Activated effector memory CD4-positive, alpha-beta T cell treated with Interleukin-2 at 50 U/mL for 16 hours (primary cell): ENCODE measurements around the gene PHYKPL.
"Not testable (repeated sequence)": the region's sequence is repeated elsewhere in the genome, so short reads cannot be mapped to it uniquely, and the experiment has no call there.

ENCODE experiments used
- DNase-seq: peaks from one replicate; pipeline ENCODE4 v3.0.0-alpha.2; 2020

PHYKPL gene

GRCh38 chr5:178205749-178206047, 26.9 kb downstream of the PHYKPL start:
- no peak for DNase-seq

- peak; percentile 67 for DNase-seq
These were observed 27.5 kb downstream of the PHYKPL start for GRCh38 chr5:178204935-178205748.

- peak; percentile 92 for DNase-seq
These were observed 28.2 kb downstream of the PHYKPL start, which contains the start of gene HNRNPAB for GRCh38 chr5:178204182-178204934. Gene HNRNPAB, plus strand, starts transcription at chr5:178204533. Its CDS starts 305 bp downstream, at chr5:178204838.

DNA sequence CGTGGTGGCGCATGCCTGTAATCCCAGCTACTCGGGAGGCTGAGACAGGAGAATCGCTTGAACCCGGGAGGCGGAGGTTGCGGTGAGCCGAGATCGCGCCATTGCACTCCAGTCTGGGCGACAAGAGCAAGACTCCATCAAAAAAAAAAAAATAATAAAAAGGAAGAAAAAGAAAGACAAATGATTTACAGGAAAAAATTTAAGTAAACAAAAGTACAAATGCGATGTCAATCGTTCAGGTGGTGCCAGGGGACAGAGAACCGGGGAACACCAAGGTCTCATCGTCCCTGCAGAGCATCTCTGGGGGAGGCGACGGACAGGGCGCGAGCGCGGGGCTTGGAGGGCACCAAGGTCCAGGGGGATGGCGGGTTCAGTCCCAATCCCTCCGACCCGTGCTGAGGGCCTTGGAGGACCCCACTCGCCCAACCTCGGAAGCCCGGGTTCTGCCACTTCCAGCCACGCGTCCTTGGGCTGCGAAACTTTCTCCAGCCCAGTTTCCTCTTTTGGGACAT, 28.9 kb downstream of the PHYKPL start:
- DNase-seq = no peak

GRCh38 chr5:178202541-178202940, 30.1 kb downstream of the PHYKPL start:
- no peak for DNase-seq

GRCh38 chr5:178201927-178202235, 30.7 kb downstream of the PHYKPL start:
- DNase-seq = no peak

DNA sequence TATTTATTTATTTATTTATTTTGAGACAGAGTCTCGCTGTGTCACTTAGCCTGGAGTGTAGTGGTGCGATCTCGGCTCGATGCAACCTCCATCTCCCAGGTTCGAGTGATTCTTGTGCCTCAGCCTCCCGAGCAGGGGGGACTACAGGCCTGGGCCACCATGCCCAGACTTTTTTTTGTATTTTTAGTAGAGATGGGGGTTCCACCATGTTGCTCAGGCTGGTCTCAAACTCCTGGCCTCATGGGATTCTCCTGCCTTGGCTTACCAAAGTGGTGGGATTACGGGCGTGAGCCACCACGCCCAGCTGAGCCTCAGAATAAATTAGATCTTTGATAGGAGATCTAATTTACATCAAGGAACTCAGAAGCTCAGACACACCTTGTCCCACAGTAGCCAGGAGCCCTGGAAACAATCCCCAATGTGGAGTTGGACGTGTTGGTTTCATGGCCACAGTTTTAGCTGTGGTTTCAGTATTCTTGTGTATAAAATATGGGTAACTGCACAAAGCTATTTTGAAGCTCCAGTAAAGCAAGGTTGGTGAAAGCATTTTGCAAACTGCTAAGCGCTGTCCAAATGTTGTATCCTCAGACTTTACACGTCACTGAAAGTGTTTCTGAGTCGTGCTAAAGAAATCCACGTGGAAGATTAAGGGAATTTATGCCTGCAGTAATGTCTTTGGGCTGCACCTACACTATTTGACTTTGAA, 31.2 kb downstream of the PHYKPL start:
- no peak for DNase-seq

- no peak for DNase-seq
These were observed 32.8 kb downstream of the PHYKPL start for GRCh38 chr5:178199581-178200434.

- DNase-seq = no peak
These were observed 33.9 kb downstream of the PHYKPL start for GRCh38 chr5:178198706-178199105.

GRCh38 chr5:178198151-178198550, 34.5 kb downstream of the PHYKPL start:
- DNase-seq = not testable (repeated sequence)

- DNase-seq = no peak
These were observed 35.6 kb downstream of the PHYKPL start for GRCh38 chr5:178196986-178197385.

DNA sequence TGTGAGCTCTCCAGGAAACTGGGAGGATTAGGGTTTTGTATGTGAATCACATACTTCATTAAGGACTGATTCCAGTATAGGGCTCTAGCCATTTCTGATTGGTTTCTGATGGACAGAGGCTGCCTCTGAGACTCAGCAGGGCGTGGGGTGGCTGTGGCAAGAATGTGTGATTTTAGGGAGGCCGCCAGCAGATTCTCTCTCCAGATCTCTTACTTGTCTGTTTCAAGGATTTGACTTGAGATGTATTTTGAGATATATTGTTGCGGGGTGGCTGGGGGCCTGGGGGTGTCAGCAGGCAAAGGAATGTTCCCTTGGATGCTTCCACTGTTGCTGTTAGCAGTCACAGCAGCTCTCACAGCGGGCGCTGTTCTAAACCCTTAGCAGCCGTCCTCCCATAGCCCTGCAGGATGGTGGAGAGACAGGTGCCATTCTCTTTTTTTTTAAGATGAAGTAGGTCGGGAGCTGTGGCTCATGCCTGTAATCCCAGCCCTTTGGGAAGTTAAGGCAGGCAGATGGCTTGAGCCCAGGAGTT, 36.3 kb downstream of the PHYKPL start:
- DNase-seq = no peak

DNA sequence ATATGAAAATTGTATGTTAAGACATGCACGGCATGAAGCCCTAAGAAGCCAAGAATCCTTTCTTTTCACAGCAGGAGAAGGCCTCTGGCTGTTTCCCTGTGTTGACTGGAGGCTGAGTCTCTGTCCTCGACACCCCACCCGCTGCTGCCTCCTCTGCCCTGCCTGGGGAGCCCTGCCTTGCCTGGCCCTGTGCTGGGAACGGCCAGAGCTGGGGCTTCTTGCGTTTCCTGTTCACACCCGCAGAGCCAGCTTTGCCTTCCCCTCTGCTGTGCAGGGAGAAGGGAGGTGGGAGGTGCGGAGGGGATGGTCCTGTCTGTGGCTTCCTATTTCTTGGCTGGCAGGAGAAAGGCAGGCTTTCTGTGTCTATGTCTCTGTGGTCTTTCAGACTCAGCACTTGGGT, 38.6 kb downstream of the PHYKPL start:
- DNase-seq = no peak

DNA sequence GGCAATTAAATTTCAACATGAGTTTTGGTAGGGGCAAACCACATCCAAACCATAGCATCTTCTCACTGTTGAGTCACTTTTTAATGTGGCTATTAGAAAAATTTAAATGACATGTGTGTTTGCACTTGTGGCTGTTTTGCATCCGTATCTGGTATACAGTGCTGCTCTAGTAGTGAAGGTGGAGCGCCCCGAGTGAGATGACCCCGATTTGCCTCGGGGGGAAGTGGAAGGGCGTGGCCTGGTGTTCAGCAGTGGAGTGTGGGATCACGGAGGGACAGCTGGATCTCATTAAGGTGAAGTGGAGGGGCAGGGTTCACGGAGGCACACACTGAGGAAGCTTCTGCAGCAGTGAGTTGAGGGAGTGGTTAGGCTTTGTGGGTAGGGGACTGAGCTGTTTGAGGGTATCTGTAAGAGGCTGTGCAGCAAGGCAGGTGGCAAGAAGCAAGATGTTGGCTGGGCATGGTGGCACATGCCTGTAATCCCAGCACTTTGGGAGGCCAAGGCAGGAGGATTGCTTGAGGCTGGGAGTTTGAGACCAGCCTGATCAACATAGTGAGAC, 39.3 kb downstream of the PHYKPL start:
- no peak for DNase-seq

GRCh38 chr5:178192787-178193186, 39.8 kb downstream of the PHYKPL start:
- no peak for DNase-seq

DNA sequence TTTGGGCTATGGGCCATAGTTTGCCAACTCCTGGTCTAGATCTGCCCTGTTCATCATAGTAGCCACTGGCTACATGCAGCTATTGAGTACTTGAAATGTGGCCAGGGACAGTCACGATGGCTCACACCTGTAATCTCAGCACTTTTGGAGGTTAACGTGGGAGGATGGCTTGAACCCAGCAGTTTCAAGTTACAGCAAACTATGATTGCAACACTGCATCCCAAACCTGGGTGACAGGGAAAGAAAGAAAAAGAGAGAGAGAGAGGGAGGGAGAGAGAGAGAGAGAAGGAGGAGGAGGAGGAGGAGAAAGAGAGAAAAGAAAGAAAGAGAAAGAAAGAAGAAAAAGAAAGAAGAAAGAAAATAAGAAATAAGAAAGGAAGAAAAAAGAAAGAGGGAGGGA, 40.4 kb downstream of the PHYKPL start:
- DNase-seq = no peak

GRCh38 chr5:178191661-178192060, 40.9 kb downstream of the PHYKPL start:
- DNase-seq = no peak

GRCh38 chr5:178189433-178189832, 43.2 kb downstream of the PHYKPL start:
- DNase-seq = no peak

DNA sequence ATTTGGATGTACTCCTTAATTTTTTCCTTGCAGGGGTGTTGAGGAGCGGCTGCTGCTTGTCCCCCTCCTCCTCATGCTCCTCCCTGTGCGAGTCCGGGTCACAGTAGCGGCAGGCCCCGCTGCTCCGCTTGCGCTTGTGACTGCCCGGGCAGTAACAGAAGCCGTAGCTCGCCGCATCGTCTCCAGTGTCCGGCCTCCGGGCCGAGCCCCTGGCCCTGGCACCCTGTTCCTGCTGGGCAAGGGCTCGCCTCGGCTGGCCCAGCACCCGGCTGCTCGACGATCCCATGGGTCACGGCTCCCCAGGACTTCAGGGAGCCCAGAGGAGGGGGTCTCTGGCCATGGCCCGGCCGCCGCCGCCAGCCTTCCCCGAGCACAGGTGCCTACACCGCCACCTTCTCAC, 45.6 kb downstream of the PHYKPL start, which contains the start of gene GMCL2:
GMCL2 (minus strand) TSS at position 358 of the 400 bp plus-strand sequence; CDS start at position 286, 72 bp downstream.
- DNase-seq = no peak

DNA sequence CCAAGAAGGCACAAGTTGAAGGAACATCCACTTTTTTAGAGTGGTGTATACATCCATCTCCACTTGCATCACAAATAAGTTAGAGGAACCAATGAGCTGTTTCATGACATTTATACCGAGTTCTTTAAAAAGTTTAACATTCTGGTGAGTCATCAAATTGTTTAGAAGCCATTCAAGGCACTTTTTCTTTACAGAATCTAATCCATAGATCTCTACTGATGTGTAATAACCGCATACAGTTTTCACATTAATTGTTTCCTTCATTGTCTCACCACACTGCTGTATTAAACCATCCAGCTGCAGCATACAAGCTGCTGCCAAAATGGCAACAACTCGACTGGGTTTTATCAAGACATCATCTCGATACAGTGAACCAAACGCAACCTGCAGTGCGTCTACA, 46.2 kb downstream of the PHYKPL start:
- no peak for DNase-seq

DNA sequence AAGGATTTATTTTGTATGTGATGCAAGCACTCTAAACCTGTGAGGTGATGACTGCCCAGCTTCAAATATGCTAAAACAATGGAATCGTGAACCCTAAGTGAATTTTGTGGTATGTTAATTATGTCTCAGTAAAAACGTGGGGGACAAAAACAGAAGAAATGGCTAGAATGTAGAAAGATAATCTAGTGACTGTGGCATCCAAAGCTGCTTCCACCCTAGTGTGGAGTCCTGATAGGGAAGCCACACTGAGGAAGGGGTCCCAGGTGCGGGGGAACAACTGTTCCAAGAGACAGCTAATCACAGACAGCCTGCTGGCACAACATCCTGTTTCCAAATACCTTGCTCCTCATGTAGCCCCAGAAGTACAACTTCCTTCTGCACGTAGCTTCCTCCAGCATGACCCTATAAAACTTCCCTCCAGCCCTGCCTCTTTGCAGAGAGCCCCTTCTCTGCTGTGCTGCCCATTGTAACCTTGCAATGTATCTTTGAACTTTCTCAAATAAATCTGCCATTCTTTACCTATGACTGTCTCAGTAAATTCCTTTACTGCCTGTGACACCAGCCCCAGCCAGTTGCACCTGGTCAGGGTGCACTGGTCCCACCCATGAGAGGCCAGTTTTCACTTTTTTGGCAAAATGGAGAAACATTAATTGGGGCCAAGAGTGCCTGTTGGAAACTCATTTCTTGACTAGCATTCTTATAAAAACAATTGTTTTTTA, 50.3 kb downstream of the PHYKPL start:
- no peak for DNase-seq
